Kidney epithelial cell (primary cell): ENCODE data around the gene DIS3. TPM values are rescaled to one million over a fixed set of nuclear protein-coding genes. Genes with fewer than 3 reads are reported as not detected.

Source experiments
- DNase-seq: peaks from one replicate; pipeline ENCODE4 v3.0.0-alpha.2; 2010; ENCODE audit warnings: low read depth
- H3K27me3 ChIP-seq: 2 replicates; pipeline ENCODE4 v1.6.0; 2011; ENCODE audit warnings: low read length; ENCODE audit not compliant: control insufficient read depth, insufficient read depth
- H3K36me3 ChIP-seq: 2 replicates; pipeline ENCODE4 v1.5.1; 2011; ENCODE audit warnings: low read length; ENCODE audit not compliant: control insufficient read depth, insufficient read depth
- H3K4me3 ChIP-seq: 2 replicates; pipeline ENCODE4 v1.5.1; 2011; ENCODE audit warnings: low read depth, mild to moderate bottlenecking, control low read depth, low read length
- CTCF ChIP-seq: IDR thresholded peaks from 2 replicates; pipeline ENCODE4 v1.5.1; 2011; ENCODE audit warnings: mild to moderate bottlenecking, moderate library complexity, low read length, control low read depth, inconsistent platforms; ENCODE audit not compliant: insufficient read depth, poor library complexity, severe bottlenecking
- total RNA-seq: library from RNA; depleted of rRNA; stranded (reverse); fragments of >200 nt; gene quantifications from 2 replicates; pipeline ENCODE4 v1.2.3, GENCODE V29; 2015

The DIS3 gene, protein sequence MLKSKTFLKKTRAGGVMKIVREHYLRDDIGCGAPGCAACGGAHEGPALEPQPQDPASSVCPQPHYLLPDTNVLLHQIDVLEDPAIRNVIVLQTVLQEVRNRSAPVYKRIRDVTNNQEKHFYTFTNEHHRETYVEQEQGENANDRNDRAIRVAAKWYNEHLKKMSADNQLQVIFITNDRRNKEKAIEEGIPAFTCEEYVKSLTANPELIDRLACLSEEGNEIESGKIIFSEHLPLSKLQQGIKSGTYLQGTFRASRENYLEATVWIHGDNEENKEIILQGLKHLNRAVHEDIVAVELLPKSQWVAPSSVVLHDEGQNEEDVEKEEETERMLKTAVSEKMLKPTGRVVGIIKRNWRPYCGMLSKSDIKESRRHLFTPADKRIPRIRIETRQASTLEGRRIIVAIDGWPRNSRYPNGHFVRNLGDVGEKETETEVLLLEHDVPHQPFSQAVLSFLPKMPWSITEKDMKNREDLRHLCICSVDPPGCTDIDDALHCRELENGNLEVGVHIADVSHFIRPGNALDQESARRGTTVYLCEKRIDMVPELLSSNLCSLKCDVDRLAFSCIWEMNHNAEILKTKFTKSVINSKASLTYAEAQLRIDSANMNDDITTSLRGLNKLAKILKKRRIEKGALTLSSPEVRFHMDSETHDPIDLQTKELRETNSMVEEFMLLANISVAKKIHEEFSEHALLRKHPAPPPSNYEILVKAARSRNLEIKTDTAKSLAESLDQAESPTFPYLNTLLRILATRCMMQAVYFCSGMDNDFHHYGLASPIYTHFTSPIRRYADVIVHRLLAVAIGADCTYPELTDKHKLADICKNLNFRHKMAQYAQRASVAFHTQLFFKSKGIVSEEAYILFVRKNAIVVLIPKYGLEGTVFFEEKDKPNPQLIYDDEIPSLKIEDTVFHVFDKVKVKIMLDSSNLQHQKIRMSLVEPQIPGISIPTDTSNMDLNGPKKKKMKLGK
- 37.0 and 39.4 TPM in 2 replicates for total RNA-seq

GRCh38 chr13:72781451-72782439 lies at the start of gene DIS3, which contains the start of gene PIBF1:
Gene DIS3, minus strand, starts transcription at chr13:72781900. Its CDS starts 68 bp downstream, at chr13:72781832.
Gene PIBF1, plus strand, starts transcription at chr13:72782133. Its CDS starts 1,337 bp downstream, at chr13:72783470.
- peak; percentile 8 for TF ChIP-seq CTCF
- DNase-seq, result peak; percentile 94
- peak within 1 kb of the TSS; percentile 98 for H3K4me3 ChIP-seq
- H3K27me3 ChIP-seq, result no peaks in the 10 kb centered on the region
- H3K36me3 ChIP-seq, result no peaks in the 10 kb centered on the region

DNA sequence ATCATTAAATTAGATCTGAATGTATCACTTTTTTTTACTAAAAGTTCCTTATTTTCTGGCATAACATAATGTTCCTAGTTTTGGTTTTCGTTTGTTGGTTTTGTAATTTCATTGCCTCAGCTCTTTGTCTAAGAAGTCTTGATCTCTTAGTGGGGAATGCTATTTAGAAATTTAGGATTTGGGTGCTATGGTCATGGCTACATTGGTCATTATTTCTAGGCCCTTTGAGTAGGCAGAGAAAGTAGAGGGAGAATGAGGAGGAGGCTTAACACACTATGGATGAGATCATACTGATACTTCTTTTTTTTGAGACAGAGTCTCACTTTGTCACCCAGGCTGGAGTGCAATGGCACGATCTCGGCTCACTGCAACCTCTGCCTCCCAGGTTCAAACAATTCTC lies 42.0 kb upstream of the DIS3 start:
- Histone ChIP-seq H3K36me3 (no peaks in the 10 kb centered on the region), H3K4me3 (no peak overlapping the region), H3K27me3 (no peaks in the 10 kb centered on the region)
- DNase-seq, result no peak
- no peak for TF ChIP-seq CTCF

- H3K36me3 ChIP-seq, result no peaks in the 10 kb centered on the region
- DNase-seq, result no peak
- H3K4me3 ChIP-seq, result no peak overlapping the region
- no peak for TF ChIP-seq CTCF
- H3K27me3 ChIP-seq, result no peaks in the 10 kb centered on the region
Observed at GRCh38 chr13:72823081-72823480, 41.4 kb upstream of the DIS3 start.

GRCh38 chr13:72820898-72821279 lies 39.2 kb upstream of the DIS3 start:
- DNase-seq, result no peak
- Histone ChIP-seq H3K27me3 (no peaks in the 10 kb centered on the region), H3K4me3 (no peak overlapping the region), H3K36me3 (no peaks in the 10 kb centered on the region)
- no peak for TF ChIP-seq CTCF
